Nucleus accumbens (tissue), 56 donors: ENCODE measurements around the gene C2orf81.
"Not testable (repeated sequence)": the region's sequence is repeated elsewhere in the genome, so short reads cannot be mapped to it uniquely, and the experiment has no call there.

Experiments used
- DNase-seq, 56 donors: peaks; one replicate each; lab custom pipeline; 2025; lab: John Stamatoyannopoulos, UW

C2orf81 gene

GRCh38 chr2:74424995-74425406, 3.6 kb upstream of the C2orf81 start:
- DNase-seq = no peak

- no peak for DNase-seq
Observed at GRCh38 chr2:74424139-74424992, 2.9 kb upstream of the C2orf81 start.

GRCh38 chr2:74423231-74424095, 2.0 kb upstream of the C2orf81 start:
- no peak for DNase-seq

- DNase-seq = not testable (repeated sequence)
Observed at GRCh38 chr2:74420443-74421103, 846 bp downstream of the C2orf81 start.

- DNase-seq = no peak
Observed at GRCh38 chr2:74420006-74420405, 1.4 kb downstream of the C2orf81 start.

- no peak for DNase-seq
Observed at GRCh38 chr2:74419345-74419744, 2.1 kb downstream of the C2orf81 start.

- DNase-seq = no peak
Observed at GRCh38 chr2:74418312-74418711, 3.1 kb downstream of the C2orf81 start.

- DNase-seq = no peak
Observed at GRCh38 chr2:74417763-74418162, 3.7 kb downstream of the C2orf81 start.

GRCh38 chr2:74417197-74417596, 4.2 kb downstream of the C2orf81 start:
- DNase-seq = no peak

- no peak for DNase-seq
Observed at GRCh38 chr2:74416778-74417177, 4.6 kb downstream of the C2orf81 start.

GRCh38 chr2:74415762-74416395, 5.5 kb downstream of the C2orf81 start:
- no peak for DNase-seq

GRCh38 chr2:74414881-74415761, 6.3 kb downstream of the C2orf81 start:
- peak in 36 of 56 donors; percentile 23 to 74 (median 40) for DNase-seq

- DNase-seq = no peak
Observed at GRCh38 chr2:74414441-74414840, 7.0 kb downstream of the C2orf81 start.

- DNase-seq = peak in 1 of 56 donors; percentile 8
Observed at GRCh38 chr2:74413001-74413698, 8.3 kb downstream of the C2orf81 start.

- no peak for DNase-seq
Observed at GRCh38 chr2:74407682-74408081, 13.7 kb downstream of the C2orf81 start.

- DNase-seq = no peak
Observed at GRCh38 chr2:74406035-74406434, 15.4 kb downstream of the C2orf81 start.

- no peak for DNase-seq
Observed at GRCh38 chr2:74401891-74402290, 19.5 kb downstream of the C2orf81 start.

- no peak for DNase-seq
Observed at GRCh38 chr2:74399785-74400184, 21.6 kb downstream of the C2orf81 start.

GRCh38 chr2:74396149-74396548, 25.3 kb downstream of the C2orf81 start:
- DNase-seq = no peak
